K562 (cell line): Measurements from ENCODE around the gene RBM3. TPM values are rescaled to one million over a fixed set of nuclear protein-coding genes. Genes with fewer than 3 reads are reported as not detected.

Source experiments
- ATAC-seq: fragments of 200-7000 bp; cut with Tn5 transposase; 3 replicates; pipeline ENCODE4 v1.9.1; 2020; ENCODE audit warnings: moderate library complexity
- BruUV-seq: library from RNA; stranded (reverse); fragments of 400-500 nt; replicated peaks from 2 replicates; lab custom pipeline; 2021; lab: Mats Ljungman, UMichigan
- CTCF ChIA-PET: fragments of 300-600 bp; formaldehyde crosslinking; extraction: SDS; loops from one replicate; lab custom pipeline; 2021; ENCODE audit warnings: low intra/inter-chr PET ratio; lab: Yijun Ruan, JAX
- POLR2A ChIA-PET: fragments of 300-600, 350-650 bp; sonication (Branson Sonifier 250); formaldehyde crosslinking; extraction: SDS; loops from one replicate; lab custom pipeline; 2021; ENCODE audit warnings: antibody characterized with exemption, inconsistent platforms; lab: Yijun Ruan, JAX
- DNase-seq, 4 experiments: peaks; one replicate each; pipeline versions ENCODE4 v3.0.0 to v3.0.0-alpha.2; 2011 to 2018; ENCODE audit warnings: low spot score in 3 of 4, mixed read lengths in 3 of 4; ENCODE audit errors: extremely low read depth in 1 of 4
- FAIRE-seq: peaks from 2 replicates; lab custom pipeline; 2011; peaks lifted over from hg19 to GRCh38; lab: Jason Lieb, UNC
- H2AFZ ChIP-seq: 2 replicates; pipeline ENCODE4 v1.6.0; 2011; ENCODE audit warnings: low read depth, low read length, control low read depth, inconsistent platforms
- H3K27ac ChIP-seq: fragments of 200-600 bp; 3 replicates; pipeline ENCODE4 v1.8.0; 2011; ENCODE audit warnings: low read depth, mild to moderate bottlenecking, control low read depth, inconsistent platforms, low read length, moderate library complexity, mixed read lengths; ENCODE audit errors: extremely low read depth
- H3K27me3 ChIP-seq, 2 experiments: fragments of 300-600 bp in 1 of 2; 2 replicates in 1 of 2; 3 replicates in 1 of 2; pipeline versions ENCODE4 v1.6.0 to v1.8.0; 2011; ENCODE audit warnings: inconsistent platforms in 2 of 2, low read length in 2 of 2, mild to moderate bottlenecking in 1 of 2, mixed read lengths in 1 of 2, moderate library complexity in 1 of 2; ENCODE audit not compliant: control insufficient read depth in 2 of 2, insufficient read depth in 2 of 2
- H3K36me3 ChIP-seq: fragments of 300-600 bp; 3 replicates; pipeline ENCODE4 v1.8.0; 2011; ENCODE audit warnings: mild to moderate bottlenecking, low read length, inconsistent platforms; ENCODE audit not compliant: control insufficient read depth, insufficient read depth
- H3K4me1 ChIP-seq, 2 experiments: fragments of 200-600 bp in 1 of 2; replicated peaks in 1 of 2; 2 replicates in 1 of 2; 3 replicates in 1 of 2; pipeline versions ENCODE4 v1.5.1 to v1.8.0; 2011; ENCODE audit warnings: inconsistent platforms in 2 of 2, low read length in 2 of 2, mild to moderate bottlenecking in 1 of 2, mixed read lengths in 1 of 2, moderate library complexity in 1 of 2; ENCODE audit not compliant: control insufficient read depth in 2 of 2, insufficient read depth in 2 of 2
- H3K4me2 ChIP-seq: 2 replicates; pipeline ENCODE4 v1.6.1; 2011; ENCODE audit warnings: low read length, control low read depth, inconsistent platforms, mixed read lengths; ENCODE audit not compliant: insufficient read depth
- H3K4me3 ChIP-seq: fragments of 200-600 bp; sonication (generic), shearing (Covaris generic); 2 replicates; pipeline ENCODE4 v1.5.1; 2016; ENCODE audit warnings: control low read depth, inconsistent platforms
- H3K79me2 ChIP-seq: fragments of 200-600 bp; 3 replicates; pipeline ENCODE4 v1.8.0; 2011; ENCODE audit warnings: low read length, inconsistent platforms; ENCODE audit not compliant: control insufficient read depth, insufficient read depth
- H3K9ac ChIP-seq, 2 experiments: 2 replicates each; pipeline versions ENCODE4 v1.6.0 to v1.6.1; 2011; ENCODE audit warnings: low read depth in 2 of 2, low read length in 2 of 2, control low read depth in 1 of 2, inconsistent platforms in 1 of 2, mild to moderate bottlenecking in 1 of 2, mixed read lengths in 1 of 2; ENCODE audit not compliant: insufficient read depth in 1 of 2
- H3K9me1 ChIP-seq: one replicate; pipeline ENCODE4 v1.6.0; 2011; ENCODE audit warnings: inconsistent platforms, mild to moderate bottlenecking, low read length, moderate library complexity; ENCODE audit not compliant: control insufficient read depth, insufficient read depth
- H3K9me3 ChIP-seq: replicated peaks from 2 replicates; pipeline ENCODE4 v1.5.1; 2011; ENCODE audit warnings: low read depth, low read length, inconsistent platforms; ENCODE audit not compliant: control insufficient read depth, insufficient read depth
- H4K20me1 ChIP-seq: replicated peaks from 2 replicates; pipeline ENCODE4 v1.6.1; 2011; ENCODE audit warnings: low read length, inconsistent platforms, mixed read lengths; ENCODE audit not compliant: control insufficient read depth, insufficient read depth
- ARHGAP35 ChIP-seq: fragments of 450-650 bp; IDR thresholded peaks from 2 replicates; pipeline ENCODE4 v1.6.1; 2018; ENCODE audit not compliant: partially characterized antibody
- BRCA1 ChIP-seq, 2 experiments: fragments of 450-650 bp in 1 of 2; sonication (generic) in 1 of 2; formaldehyde crosslinking in 1 of 2; IDR thresholded peaks; 2 replicates each; pipeline versions ENCODE4 v1.5.0 to v1.6.1; 2017 to 2020; ENCODE audit warnings: mild to moderate bottlenecking in 1 of 2, missing genetic modification reagents in 1 of 2
- CAMTA2 ChIP-seq: fragments of 250-450 bp; sonication (Bioruptor Pico); conservative IDR thresholded peaks from 2 replicates; pipeline ENCODE4 v1.5.1; 2022
- EP400 ChIP-seq: fragments of 450-650 bp; IDR thresholded peaks from 2 replicates; pipeline ENCODE4 v1.6.1; 2017; ENCODE audit warnings: antibody characterized with exemption, mild to moderate bottlenecking, moderate library complexity
- GATA2 ChIP-seq: sonication (generic); formaldehyde crosslinking; IDR thresholded peaks from 2 replicates; pipeline ENCODE4 v1.4.0; 2020; ENCODE audit warnings: mild to moderate bottlenecking, missing genetic modification reagents
- IFI16 ChIP-seq: fragments of 250-450 bp; sonication (Bioruptor Pico); IDR thresholded peaks from 2 replicates; pipeline ENCODE4 v2.1.2; 2022; ENCODE audit warnings: mild to moderate bottlenecking, inconsistent platforms
- SREBF1 ChIP-seq: fragments of 150-350 bp; IDR thresholded peaks from 2 replicates; pipeline ENCODE4 v1.6.1; 2014; ENCODE audit warnings: antibody characterized with exemption, low read depth, low read length, borderline replicate concordance
- STAT5B ChIP-seq: fragments of 250-450 bp; sonication (Bioruptor Pico); IDR thresholded peaks from 2 replicates; pipeline ENCODE4 v1.8.0; 2021; ENCODE audit warnings: mild to moderate bottlenecking, inconsistent platforms
- TOE1 ChIP-seq, 2 experiments: fragments of 450-650 bp in 1 of 2; sonication (generic) in 1 of 2; formaldehyde crosslinking in 1 of 2; IDR thresholded peaks; 2 replicates each; pipeline versions ENCODE4 v1.7.1 to v1.8.0; 2016 to 2022; ENCODE audit warnings: borderline replicate concordance in 2 of 2, mild to moderate bottlenecking in 2 of 2, antibody characterized with exemption in 1 of 2, inconsistent platforms in 1 of 2, low read depth in 1 of 2, missing genetic modification reagents in 1 of 2, moderate library complexity in 1 of 2
- ZNF175 ChIP-seq: fragments of 200-800 bp; sonication (Bioruptor generic); IDR thresholded peaks from 2 replicates; pipeline ENCODE4 v1.6.1; 2016; ENCODE audit warnings: low read depth, mild to moderate bottlenecking, missing genetic modification characterization, missing compliant biosample characterization
- whole genome bisulfite sequencing: fragments of 100-300 bp; shearing (Covaris generic); methylation state at CpG from one replicate; pipeline ENCODE4 v1.1.6; 2016; ENCODE audit warnings: low coverage, mixed read lengths; ENCODE audit not compliant: insufficient coverage; ENCODE audit errors: missing lambda C conversion rate; 5-methylcytosine and 5-hydroxymethylcytosine counted together
- in situ Hi-C: fragments of 300-500 bp; cut with MboI; formaldehyde crosslinking; loops from 4 replicates; pipeline ENCODE4 v1.15.0; 2018; ENCODE audit warnings: inconsistent platforms, mixed read lengths
- intact Hi-C: fragments of 100-400 bp; cut with micrococcal nuclease; formaldehyde crosslinking; loops from 2 replicates; pipeline ENCODE4 v1.14.2; 2022
- polyA plus RNA-seq, 8 experiments: library from polyadenylated mRNA; depleted of rRNA in 4 of 8; stranded (reverse) in 5 of 8; unstranded in 3 of 8; fragments of >200 nt; fragmentation: Nextera tagmentation in 2 of 8; fragmentation: Illumina TruSeq in 1 of 8; extraction: Ambion mirVana in 2 of 8; extraction: Trizol in 1 of 8; gene quantifications; 2 replicates each; pipeline versions ENCODE4 v1.2.1 to v1.2.3, GENCODE V29; 2011 to 2014; ENCODE audit warnings: inconsistent platforms in 1 of 8, missing spikeins in 1 of 8
- total RNA-seq, 7 experiments: library from RNA; depleted of rRNA in 6 of 7; stranded (reverse); fragments of >200 nt in 6 of 7; fragmentation: Illumina TruSeq in 2 of 7; extraction: Trizol in 2 of 7; gene quantifications; 2 replicates each; pipeline versions ENCODE4 v1.2.1 to v1.2.3, GENCODE V29; 2011 to 2021; ENCODE audit warnings: low replicate concordance in 1 of 7
- TF ChIP-seq, protein P1 (sequence below): fragments of 250-450 bp; sonication (Bioruptor Pico); IDR thresholded peaks from 2 replicates; pipeline ENCODE4 v1.5.0; 2021; ENCODE audit warnings: mild to moderate bottlenecking, moderate library complexity
- TF ChIP-seq, protein P2 (sequence below): fragments of 250-450 bp; sonication (Bioruptor Pico); IDR thresholded peaks from 2 replicates; pipeline ENCODE4 v1.9.0; 2021; ENCODE audit warnings: mild to moderate bottlenecking
- TF ChIP-seq, protein P3 (sequence below): sonication (generic); formaldehyde crosslinking; IDR thresholded peaks from 2 replicates; pipeline ENCODE4 v1.8.0; 2023; ENCODE audit warnings: mild to moderate bottlenecking, missing genetic modification reagents
- TF ChIP-seq, protein P4 (sequence below): conservative IDR thresholded peaks from 2 replicates; pipeline ENCODE4 v1.6.1; 2011; ENCODE audit warnings: low read depth, mild to moderate bottlenecking, low read length; ENCODE audit not compliant: control insufficient read depth

Gene RBM3
- total and polyA plus RNA-seq, 9 of the 15 experiments (the other 6 are each of a cell fraction or from before 2014, with no cell fraction given), result 70.3 to 272 (median 209) TPM

DNA sequence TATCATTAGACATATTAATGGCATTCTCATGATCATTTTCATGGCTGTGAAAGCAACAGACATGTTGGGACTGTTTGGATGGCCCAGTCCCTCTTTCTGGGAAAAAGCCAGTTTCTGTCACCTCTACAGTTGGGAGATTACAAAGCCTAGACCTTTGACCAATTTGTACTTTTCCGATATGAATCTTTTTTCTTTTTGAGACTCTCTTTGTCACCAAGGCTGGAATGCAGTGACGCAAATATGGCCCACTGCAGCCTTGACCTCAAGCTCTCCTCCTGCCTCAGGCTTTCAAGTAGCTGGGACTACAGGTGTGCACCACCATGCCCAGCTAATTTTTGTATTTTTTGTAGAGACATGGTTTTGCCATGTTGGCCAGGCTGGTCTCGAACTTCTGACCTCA is 25.4 kb upstream of the RBM3 start:
- POLR2A ChIA-PET, result interaction anchor here (0.6 kb wide), 2 partner anchors 49 to 186 kb away, joined by 3 read pairs; no protein-coding TSS in a partner anchor

More for the DNA sequence above, 25.4 kb upstream of the RBM3 start:
- H4K20me1 ChIP-seq, result peaks cover 4% of the 10 kb centered on the region; the same call in 1 of the 2 replicates
- no peaks in the 10 kb centered on the region for H3K27me3 ChIP-seq
- FAIRE-seq (no peak), DNase-seq (no peak), ATAC-seq (no peak)
- H3K4me2 ChIP-seq, result no peak overlapping the region
- no peaks in the 10 kb centered on the region for H3K9me1 ChIP-seq
- in situ Hi-C loops (no loop called here), intact Hi-C loops (no loop called here)
- H3K79me2 ChIP-seq, result no peaks in the 10 kb centered on the region
- H3K27ac ChIP-seq, result no peak overlapping the region
- no peaks in the 10 kb centered on the region for H3K9me3 ChIP-seq
- H3K36me3 ChIP-seq, result peaks cover 28% of the 10 kb centered on the region
- TF ChIP-seq, protein P1, sequence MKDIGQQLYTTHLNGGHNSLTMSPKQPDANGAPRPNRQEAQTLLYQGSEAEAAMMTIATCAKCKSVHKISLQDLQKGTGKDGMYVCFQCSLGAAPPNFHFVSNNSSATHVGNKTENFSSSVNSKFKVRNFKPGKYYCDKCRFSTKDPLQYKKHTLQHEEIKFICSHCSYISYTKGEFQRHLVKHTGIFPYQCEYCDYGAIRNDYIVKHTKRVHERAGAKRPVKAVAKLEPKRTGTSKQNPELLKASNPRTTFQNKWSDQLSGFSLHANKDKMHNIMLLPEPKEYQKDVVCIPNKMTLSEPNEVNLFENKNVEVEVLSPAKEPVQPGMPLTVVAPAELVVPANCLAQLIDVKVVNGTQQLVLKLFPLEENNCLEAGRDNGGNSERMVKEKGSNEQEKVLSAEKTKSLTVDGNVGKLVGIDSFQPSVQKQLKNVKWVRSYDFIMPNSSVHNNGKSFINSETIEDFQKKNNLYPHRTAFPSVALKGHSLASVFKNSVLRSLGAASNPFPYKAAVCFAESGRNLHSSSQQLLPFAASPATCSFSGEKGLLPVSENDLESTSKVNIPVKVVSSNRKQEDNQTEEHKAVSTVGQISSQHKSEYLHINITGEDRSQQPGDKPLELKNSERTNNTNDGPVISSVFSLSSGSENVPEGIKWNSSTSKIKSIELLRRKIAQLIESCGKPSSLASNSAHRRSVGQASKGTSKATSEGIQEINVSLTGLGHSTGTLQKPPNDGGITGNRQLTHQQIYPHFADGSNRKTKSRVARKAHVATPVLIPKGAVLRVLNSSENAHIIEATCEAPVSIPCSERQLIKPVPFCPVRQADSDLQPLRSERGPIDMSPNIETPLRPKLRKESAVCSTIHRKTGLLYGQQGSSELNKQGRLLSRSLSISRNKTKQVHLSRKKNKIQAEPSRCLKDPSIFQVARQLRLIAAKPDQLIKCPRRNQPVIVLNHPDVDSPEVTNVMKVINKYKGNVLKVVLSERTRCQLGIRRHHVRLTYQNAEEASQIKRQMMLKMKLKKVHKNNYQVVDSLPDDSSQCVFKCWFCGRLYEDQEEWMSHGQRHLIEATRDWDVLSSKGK (CRISPR knock-in tag), result no peak
- TF ChIP-seq, protein P2, sequence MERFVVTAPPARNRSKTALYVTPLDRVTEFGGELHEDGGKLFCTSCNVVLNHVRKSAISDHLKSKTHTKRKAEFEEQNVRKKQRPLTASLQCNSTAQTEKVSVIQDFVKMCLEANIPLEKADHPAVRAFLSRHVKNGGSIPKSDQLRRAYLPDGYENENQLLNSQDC (CRISPR knock-in tag), result no peak
- no peak for TF ChIP-seq BRCA1 (IDR thresholded peaks at IDR 0.05)
- no peak for TF ChIP-seq BRCA1 (CRISPR knock-in tag; IDR thresholded peaks at IDR 0.05)
- TF ChIP-seq GATA2 (CRISPR knock-in tag), result no peak
- TF ChIP-seq SREBF1, result no peak
- no peak for TF ChIP-seq CAMTA2 (CRISPR knock-in tag)
- no peak for TF ChIP-seq STAT5B (CRISPR knock-in tag)
- TF ChIP-seq ZNF175 (CRISPR knock-in tag), result no peak
- TF ChIP-seq, protein P3, sequence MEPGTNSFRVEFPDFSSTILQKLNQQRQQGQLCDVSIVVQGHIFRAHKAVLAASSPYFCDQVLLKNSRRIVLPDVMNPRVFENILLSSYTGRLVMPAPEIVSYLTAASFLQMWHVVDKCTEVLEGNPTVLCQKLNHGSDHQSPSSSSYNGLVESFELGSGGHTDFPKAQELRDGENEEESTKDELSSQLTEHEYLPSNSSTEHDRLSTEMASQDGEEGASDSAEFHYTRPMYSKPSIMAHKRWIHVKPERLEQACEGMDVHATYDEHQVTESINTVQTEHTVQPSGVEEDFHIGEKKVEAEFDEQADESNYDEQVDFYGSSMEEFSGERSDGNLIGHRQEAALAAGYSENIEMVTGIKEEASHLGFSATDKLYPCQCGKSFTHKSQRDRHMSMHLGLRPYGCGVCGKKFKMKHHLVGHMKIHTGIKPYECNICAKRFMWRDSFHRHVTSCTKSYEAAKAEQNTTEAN (CRISPR knock-in tag), result no peak
- TF ChIP-seq TOE1 (IDR thresholded peaks at IDR 0.05; ENCODE audit: borderline replicate concordance), result no peak
- no peak for TF ChIP-seq TOE1 (CRISPR knock-in tag; IDR thresholded peaks at IDR 0.05; ENCODE audit: borderline replicate concordance, low read depth)
- TF ChIP-seq ARHGAP35, result no peak
- TF ChIP-seq, protein P4, sequence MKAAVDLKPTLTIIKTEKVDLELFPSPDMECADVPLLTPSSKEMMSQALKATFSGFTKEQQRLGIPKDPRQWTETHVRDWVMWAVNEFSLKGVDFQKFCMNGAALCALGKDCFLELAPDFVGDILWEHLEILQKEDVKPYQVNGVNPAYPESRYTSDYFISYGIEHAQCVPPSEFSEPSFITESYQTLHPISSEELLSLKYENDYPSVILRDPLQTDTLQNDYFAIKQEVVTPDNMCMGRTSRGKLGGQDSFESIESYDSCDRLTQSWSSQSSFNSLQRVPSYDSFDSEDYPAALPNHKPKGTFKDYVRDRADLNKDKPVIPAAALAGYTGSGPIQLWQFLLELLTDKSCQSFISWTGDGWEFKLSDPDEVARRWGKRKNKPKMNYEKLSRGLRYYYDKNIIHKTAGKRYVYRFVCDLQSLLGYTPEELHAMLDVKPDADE, result no peak
- TF ChIP-seq EP400, result no peak
- no peak for TF ChIP-seq IFI16 (CRISPR knock-in tag)
- H2AFZ ChIP-seq, result no peak overlapping the region
- WGBS, result 71% methylated on average over 2 of the region's 3 CpGs
- CTCF ChIA-PET, result no interaction called here
- peaks cover 0 to 10% of the 10 kb centered on the region in 2 experiments; a peak in 3 of 5 replicates for H3K4me1 ChIP-seq
- H3K4me3 ChIP-seq, result no peak overlapping the region
- BruUV-seq, result no TSS peak
- H3K9ac ChIP-seq, result no peak overlapping the region
